HEK293T (cell line): ENCODE results near the gene POLD3.

Source experiments
- CTCF ChIA-PET: fragments of 350-600 bp; formaldehyde crosslinking; extraction: SDS; loops from one replicate; lab custom pipeline; 2021; ENCODE audit warnings: antibody characterized with exemption, inconsistent platforms; lab: Yijun Ruan, JAX
- POLR2A ChIA-PET: fragments of 350-600 bp; formaldehyde crosslinking; extraction: SDS; loops from one replicate; lab custom pipeline; 2020; ENCODE audit warnings: antibody characterized with exemption, inconsistent platforms; lab: Yijun Ruan, JAX
- DNase-seq: peaks from one replicate; pipeline ENCODE4 v3.0.0; 2012; ENCODE audit warnings: mixed read lengths; ENCODE audit errors: extremely low spot score
- ARNT ChIP-seq: fragments of 450-650 bp; IDR thresholded peaks from 2 replicates; pipeline ENCODE4 v1.6.1; 2017; ENCODE audit warnings: mild to moderate bottlenecking
- BHLHE40 ChIP-seq: fragments of 450-650 bp; IDR thresholded peaks from 2 replicates; pipeline ENCODE4 v1.6.1; 2016; ENCODE audit warnings: mild to moderate bottlenecking, moderate library complexity, borderline replicate concordance
- CTBP1 ChIP-seq: fragments of 450-650 bp; IDR thresholded peaks from 2 replicates; pipeline ENCODE4 v1.6.1; 2016; ENCODE audit warnings: borderline replicate concordance
- ELF4 ChIP-seq: fragments of 450-650 bp; IDR thresholded peaks from 2 replicates; pipeline ENCODE4 v1.6.1; 2017; ENCODE audit warnings: antibody characterized with exemption
- FOXA1 ChIP-seq: fragments of 450-650 bp; IDR thresholded peaks from 2 replicates; pipeline ENCODE4 v1.6.1; 2016; ENCODE audit warnings: mild to moderate bottlenecking
- FOXK2 ChIP-seq: fragments of 450-650 bp; IDR thresholded peaks from 2 replicates; pipeline ENCODE4 v1.6.1; 2016; ENCODE audit warnings: mild to moderate bottlenecking
- FOXM1 ChIP-seq: fragments of 450-650 bp; IDR thresholded peaks from 2 replicates; pipeline ENCODE4 v1.6.1; 2017; ENCODE audit warnings: mild to moderate bottlenecking, borderline replicate concordance
- HDGF ChIP-seq: fragments of 450-650 bp; IDR thresholded peaks from 2 replicates; pipeline ENCODE4 v1.6.1; 2017; ENCODE audit warnings: antibody characterized with exemption, borderline replicate concordance
- L3MBTL2 ChIP-seq: fragments of 450-650 bp; conservative IDR thresholded peaks from 2 replicates; pipeline ENCODE4 v1.6.1; 2016; ENCODE audit warnings: mild to moderate bottlenecking
- LEF1 ChIP-seq: fragments of 450-650 bp; IDR thresholded peaks from 2 replicates; pipeline ENCODE4 v1.6.1; 2017; ENCODE audit warnings: mild to moderate bottlenecking, borderline replicate concordance
- NFRKB ChIP-seq: fragments of 450-650 bp; IDR thresholded peaks from 2 replicates; pipeline ENCODE4 v1.6.1; 2016; ENCODE audit warnings: mild to moderate bottlenecking, moderate library complexity
- SP1 ChIP-seq: fragments of 450-650 bp; IDR thresholded peaks from 2 replicates; pipeline ENCODE4 v1.6.1; 2017
- SUZ12 ChIP-seq: fragments of 450-650 bp; IDR thresholded peaks from 2 replicates; pipeline ENCODE4 v1.6.1; 2016; ENCODE audit warnings: mild to moderate bottlenecking
- TARDBP ChIP-seq: fragments of 450-650 bp; IDR thresholded peaks from 2 replicates; pipeline ENCODE4 v1.6.1; 2016
- ZNF384 ChIP-seq: fragments of 450-650 bp; IDR thresholded peaks from 2 replicates; pipeline ENCODE4 v1.6.1; 2016
- TF ChIP-seq, protein P1 (sequence below): fragments of 450-650 bp; IDR thresholded peaks from 2 replicates; pipeline ENCODE4 v1.6.1; 2016

POLD3 gene

DNA sequence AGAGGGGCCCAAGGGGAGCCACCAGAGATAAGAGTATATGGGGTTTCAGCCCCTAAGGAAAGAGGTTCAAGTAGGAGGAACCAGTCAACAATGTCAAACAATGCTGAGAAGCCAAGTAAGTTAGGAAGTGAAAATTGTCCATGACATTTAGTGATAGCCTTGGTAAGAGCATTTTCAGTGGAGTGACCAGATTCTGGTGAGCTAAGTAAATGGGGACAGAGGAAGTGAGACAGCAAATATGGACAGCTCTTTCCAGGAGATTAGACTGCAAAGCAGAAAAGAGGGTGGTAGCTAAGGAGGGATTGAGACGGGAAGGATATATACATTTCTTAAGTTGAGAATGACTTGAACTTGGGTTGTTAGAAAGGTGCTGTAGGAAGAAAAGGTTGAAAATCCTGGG is 22.9 kb downstream of the POLD3 start:
- TF ChIP-seq BHLHE40 (no peak), CTBP1 (no peak), FOXK2 (no peak), SUZ12 (no peak), ELF4 (no peak), FOXM1 (no peak), SP1 (no peak), HDGF (no peak), NFRKB (no peak), LEF1 (no peak), FOXA1 (no peak), ZNF384 (no peak)
- TF ChIP-seq, protein P1, sequence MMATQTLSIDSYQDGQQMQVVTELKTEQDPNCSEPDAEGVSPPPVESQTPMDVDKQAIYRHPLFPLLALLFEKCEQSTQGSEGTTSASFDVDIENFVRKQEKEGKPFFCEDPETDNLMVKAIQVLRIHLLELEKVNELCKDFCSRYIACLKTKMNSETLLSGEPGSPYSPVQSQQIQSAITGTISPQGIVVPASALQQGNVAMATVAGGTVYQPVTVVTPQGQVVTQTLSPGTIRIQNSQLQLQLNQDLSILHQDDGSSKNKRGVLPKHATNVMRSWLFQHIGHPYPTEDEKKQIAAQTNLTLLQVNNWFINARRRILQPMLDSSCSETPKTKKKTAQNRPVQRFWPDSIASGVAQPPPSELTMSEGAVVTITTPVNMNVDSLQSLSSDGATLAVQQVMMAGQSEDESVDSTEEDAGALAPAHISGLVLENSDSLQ: no peak
- ChIA-PET POLR2A (interaction anchor here (0.9 kb wide), 1 partner anchor 23 kb away, joined by 3 read pairs; the partner anchor contains the start of gene POLD3), CTCF (no interaction called here)
- no peak for DNase-seq

DNA sequence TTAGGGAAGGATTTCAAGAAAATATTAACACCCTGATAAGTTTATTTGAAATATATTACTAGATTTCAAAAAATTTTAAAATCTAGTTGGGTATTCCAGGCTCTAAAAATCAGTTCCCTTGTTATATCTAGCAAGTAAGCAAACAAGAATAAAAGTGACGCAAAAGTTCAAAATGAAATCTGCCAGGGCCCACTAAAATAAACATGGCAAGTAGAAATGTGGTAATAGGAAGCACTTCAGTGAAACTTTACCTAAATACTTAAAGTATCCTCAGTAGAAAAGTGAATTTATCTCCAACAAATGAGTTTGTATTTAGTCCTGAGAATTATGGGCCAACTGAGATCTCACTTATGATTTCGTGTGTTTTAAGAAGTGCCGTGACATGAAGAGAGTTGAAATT is 23.6 kb downstream of the POLD3 start:
- TF ChIP-seq ZNF384 (no peak), NFRKB (no peak)
- POLR2A ChIA-PET: no interaction called here
- no peak for DNase-seq
- CTCF ChIA-PET: no interaction called here

DNA sequence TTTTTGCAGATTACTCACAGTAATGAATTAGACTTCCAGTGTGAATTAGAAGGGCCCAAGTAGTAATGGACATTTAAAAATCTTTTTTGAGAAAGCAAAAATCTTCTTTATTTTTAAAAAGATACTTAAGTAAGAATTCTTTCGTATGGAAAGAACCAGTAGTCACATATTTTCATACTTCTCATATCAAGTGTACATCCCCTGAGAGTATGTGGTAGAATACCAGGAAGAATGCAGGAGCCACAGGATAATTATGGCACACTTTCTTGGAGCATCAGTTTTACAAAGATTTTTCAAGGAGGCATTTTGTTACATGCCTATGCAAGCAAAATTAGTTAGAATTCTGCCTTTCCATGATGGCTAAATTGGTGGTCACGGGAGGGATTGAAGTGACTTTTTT is 28.1 kb downstream of the POLD3 start:
- CTCF ChIA-PET: no interaction called here
- POLR2A ChIA-PET: no interaction called here

DNA sequence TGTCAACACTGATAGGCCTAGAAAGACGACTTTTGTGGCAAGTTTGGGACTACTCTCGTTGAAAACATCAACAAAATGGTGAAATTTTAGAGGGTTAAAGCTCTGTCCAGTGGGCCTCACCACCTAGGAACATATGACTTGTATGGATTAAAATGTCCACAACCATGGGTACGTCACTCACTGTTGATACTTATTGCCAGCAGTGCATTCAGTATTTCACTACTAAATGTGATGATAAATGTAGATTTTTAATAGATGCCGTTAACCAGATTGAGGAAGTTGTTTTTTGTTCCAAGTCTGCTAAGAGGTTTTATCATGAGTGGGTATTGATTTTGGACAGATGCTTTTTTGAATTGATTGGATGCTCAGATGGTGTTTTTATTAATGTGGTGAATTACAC is 33.7 kb downstream of the POLD3 start:
- DNase-seq: no peak
- TF ChIP-seq BHLHE40 (no peak), FOXA1 (no peak), NFRKB (no peak), L3MBTL2 (no peak)
- TF ChIP-seq, protein P1: no peak
- CTCF ChIA-PET: no interaction called here
- POLR2A ChIA-PET: interaction anchor here (0.7 kb wide), 1 partner anchor 36 kb away, joined by 3 read pairs; no protein-coding TSS in a partner anchor

More for the DNA sequence above, 28.1 kb downstream of the POLD3 start:
- TF ChIP-seq TARDBP (no peak), SP1 (no peak), HDGF (no peak), FOXK2 (no peak), LEF1 (no peak), BHLHE40 (no peak), ARNT (no peak), ELF4 (no peak), L3MBTL2 (no peak), ZNF384 (no peak), FOXA1 (no peak), FOXM1 (no peak), NFRKB (no peak), SUZ12 (no peak), CTBP1 (no peak)
- TF ChIP-seq, protein P1: no peak
- no peak for DNase-seq

DNA sequence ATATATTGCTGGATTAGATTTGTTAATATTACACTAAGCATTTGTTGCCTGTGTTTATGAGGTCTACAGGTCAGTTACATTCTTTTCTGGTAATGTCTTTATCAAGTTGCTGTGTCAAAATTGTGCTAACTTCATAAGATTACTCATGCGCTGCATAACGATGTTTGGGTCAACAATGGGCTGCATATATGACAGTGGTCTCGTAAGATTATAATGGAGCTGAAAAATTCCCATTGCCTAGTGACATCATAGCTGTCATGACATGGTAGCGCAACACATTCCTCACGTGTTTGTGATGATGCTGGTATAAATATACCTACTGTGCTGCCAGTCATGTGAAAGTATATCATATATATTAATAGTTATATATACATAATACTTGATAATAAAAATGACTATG is 34.2 kb downstream of the POLD3 start:
- CTCF ChIA-PET: no interaction called here
- POLR2A ChIA-PET: no interaction called here
- no peak for DNase-seq
- TF ChIP-seq FOXM1: no peak
- no peak for TF ChIP-seq L3MBTL2
- no peak for TF ChIP-seq ARNT
- TF ChIP-seq SP1: no peak
- no peak for TF ChIP-seq BHLHE40
- TF ChIP-seq ELF4: no peak
- no peak for TF ChIP-seq HDGF
- TF ChIP-seq LEF1: no peak
- no peak for TF ChIP-seq CTBP1
- TF ChIP-seq ZNF384: no peak
- TF ChIP-seq, protein P1: no peak
- no peak for TF ChIP-seq TARDBP
- TF ChIP-seq FOXK2: no peak
- TF ChIP-seq SUZ12: no peak
- no peak for TF ChIP-seq NFRKB
- TF ChIP-seq FOXA1: no peak

DNA sequence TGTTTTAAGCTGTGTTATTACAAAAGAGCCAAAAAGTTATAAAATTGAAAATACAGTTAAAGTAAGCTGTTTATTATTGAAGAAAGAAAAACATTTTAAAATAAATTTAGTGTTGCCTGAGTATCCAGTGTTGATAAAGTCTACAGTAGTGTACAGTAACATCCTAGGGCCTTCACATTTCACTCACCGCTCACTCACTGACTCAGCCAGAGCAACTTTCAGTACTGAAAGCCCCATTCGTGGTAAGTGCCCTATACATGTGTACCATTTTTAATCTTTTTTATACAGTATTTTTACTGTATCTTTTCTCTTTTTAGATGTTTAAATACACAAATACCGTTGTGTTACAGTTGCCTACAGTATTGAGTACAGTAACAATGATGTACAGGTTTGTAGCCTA is 35.0 kb downstream of the POLD3 start:
- ChIA-PET CTCF (interaction anchor here (0.6 kb wide), 1 partner anchor 1040 kb away, joined by 3 read pairs; no protein-coding TSS in a partner anchor), POLR2A (no interaction called here)
- TF ChIP-seq FOXM1 (no peak), ARNT (no peak), CTBP1 (no peak), BHLHE40 (no peak), SUZ12 (no peak), TARDBP (no peak), SP1 (no peak), HDGF (no peak)

More for the DNA sequence above, 35.0 kb downstream of the POLD3 start:
- DNase-seq: no peak
